HFFc6 (cell line): Measurements from ENCODE around the gene THBS2. TPM values are rescaled to one million over a fixed set of nuclear protein-coding genes. Genes with fewer than 3 reads are reported as not detected.
A peak's percentile ranks its signal among the peaks of the same experiment; 100 is the strongest.

ENCODE experiments used
- DNase-seq: peaks from one replicate; pipeline ENCODE4 v3.0.0-alpha.2; 2018
- H3K27ac Mint-ChIP-seq: 2 replicates; pipeline ENCODE4 v1.8.0; 2020; ENCODE audit warnings: mild to moderate bottlenecking, mixed read lengths
- H3K27me3 Mint-ChIP-seq: 2 replicates; pipeline ENCODE4 v1.8.0; 2021; ENCODE audit warnings: mild to moderate bottlenecking, moderate library complexity, mixed read lengths; ENCODE audit not compliant: insufficient read depth
- H3K36me3 Mint-ChIP-seq: 2 replicates; pipeline ENCODE4 v1.8.0; 2021; ENCODE audit warnings: low read depth, mixed read lengths
- H3K4me1 Mint-ChIP-seq: 2 replicates; pipeline ENCODE4 v1.8.0; 2020; ENCODE audit warnings: low read depth, mixed read lengths
- H3K4me3 Mint-ChIP-seq: 2 replicates; pipeline ENCODE4 v1.8.0; 2020; ENCODE audit warnings: mild to moderate bottlenecking, moderate library complexity, mixed read lengths
- H3K9me3 Mint-ChIP-seq: 2 replicates; pipeline ENCODE4 v1.8.0; 2020; ENCODE audit warnings: mild to moderate bottlenecking, mixed read lengths
- total RNA-seq, 6 experiments: library from RNA; stranded (reverse); fragmentation: NEBNext Ultra II Directional; extraction: Animal tissue kit (Norgen Biotek cat#: 25700); gene quantifications; 2 replicates in 1 of 6; 3 replicates in 5 of 6; pipeline ENCODE4 v1.2.3, GENCODE V29; 2021
- TF ChIP-seq, protein P1 (sequence below): fragments of 200-600 bp; sonication (generic); IDR thresholded peaks from 2 replicates; pipeline ENCODE4 v1.5.0; 2021; ENCODE audit warnings: antibody characterized with exemption, mild to moderate bottlenecking

The THBS2 gene
- total RNA-seq, 6 experiments from 2014 or later = 156 to 254 (median 218) TPM

- Mint-ChIP-seq H3K27ac (peak overlapping the region; percentile 100), H3K27me3 (no peaks in the 10 kb centered on the region; the same call in 1 of the 2 replicates), H3K4me1 (peaks cover 80% of the 10 kb centered on the region), H3K9me3 (peaks cover 6% of the 10 kb centered on the region), H3K36me3 (peaks cover 50% of the 10 kb centered on the region), H3K4me3 (no peak overlapping the region)
- DNase-seq = no peak
- TF ChIP-seq, protein P1, sequence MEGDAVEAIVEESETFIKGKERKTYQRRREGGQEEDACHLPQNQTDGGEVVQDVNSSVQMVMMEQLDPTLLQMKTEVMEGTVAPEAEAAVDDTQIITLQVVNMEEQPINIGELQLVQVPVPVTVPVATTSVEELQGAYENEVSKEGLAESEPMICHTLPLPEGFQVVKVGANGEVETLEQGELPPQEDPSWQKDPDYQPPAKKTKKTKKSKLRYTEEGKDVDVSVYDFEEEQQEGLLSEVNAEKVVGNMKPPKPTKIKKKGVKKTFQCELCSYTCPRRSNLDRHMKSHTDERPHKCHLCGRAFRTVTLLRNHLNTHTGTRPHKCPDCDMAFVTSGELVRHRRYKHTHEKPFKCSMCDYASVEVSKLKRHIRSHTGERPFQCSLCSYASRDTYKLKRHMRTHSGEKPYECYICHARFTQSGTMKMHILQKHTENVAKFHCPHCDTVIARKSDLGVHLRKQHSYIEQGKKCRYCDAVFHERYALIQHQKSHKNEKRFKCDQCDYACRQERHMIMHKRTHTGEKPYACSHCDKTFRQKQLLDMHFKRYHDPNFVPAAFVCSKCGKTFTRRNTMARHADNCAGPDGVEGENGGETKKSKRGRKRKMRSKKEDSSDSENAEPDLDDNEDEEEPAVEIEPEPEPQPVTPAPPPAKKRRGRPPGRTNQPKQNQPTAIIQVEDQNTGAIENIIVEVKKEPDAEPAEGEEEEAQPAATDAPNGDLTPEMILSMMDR = no peak
Measured at GRCh38 chr6:169171016-169171415, 82.6 kb downstream of the THBS2 start.

DNA sequence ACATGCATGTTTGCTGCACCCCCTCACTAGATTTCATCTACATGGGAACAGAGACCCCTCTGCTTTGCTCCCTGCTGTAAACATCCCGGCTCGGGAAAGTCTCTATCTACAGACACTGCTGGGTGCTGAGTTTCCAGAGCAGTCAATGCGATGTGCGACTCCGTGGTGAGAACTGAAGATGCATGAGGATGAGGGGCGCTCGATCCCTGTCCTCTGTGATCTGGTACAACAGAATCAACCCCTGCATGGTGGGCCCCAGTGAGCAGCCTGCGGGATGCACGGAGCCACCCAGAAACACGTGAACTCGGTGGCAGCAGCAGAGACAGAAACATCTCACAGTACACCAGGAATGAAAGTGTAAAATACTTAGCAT, 83.1 kb downstream of the THBS2 start:
- peak overlapping the region; percentile 100 for H3K27ac Mint-ChIP-seq
- H3K9me3 Mint-ChIP-seq = peaks cover 6% of the 10 kb centered on the region
- H3K36me3 Mint-ChIP-seq = peaks cover 49% of the 10 kb centered on the region
- no peak overlapping the region for H3K4me3 Mint-ChIP-seq
- peaks cover 84% of the 10 kb centered on the region for H3K4me1 Mint-ChIP-seq
- no peaks in the 10 kb centered on the region; the same call in 1 of the 2 replicates for H3K27me3 Mint-ChIP-seq
- DNase-seq = no peak
- TF ChIP-seq, protein P1 = no peak

GRCh38 chr6:169169941-169170582, 83.6 kb downstream of the THBS2 start:
- Mint-ChIP-seq H3K27ac (peak overlapping the region; percentile 100), H3K27me3 (no peaks in the 10 kb centered on the region; the same call in 1 of the 2 replicates), H3K4me3 (no peak overlapping the region), H3K9me3 (peaks cover under 1% of the 10 kb centered on the region), H3K36me3 (peaks cover 44% of the 10 kb centered on the region), H3K4me1 (peaks cover 84% of the 10 kb centered on the region)
- TF ChIP-seq, protein P1 = no peak
- no peak for DNase-seq

DNA sequence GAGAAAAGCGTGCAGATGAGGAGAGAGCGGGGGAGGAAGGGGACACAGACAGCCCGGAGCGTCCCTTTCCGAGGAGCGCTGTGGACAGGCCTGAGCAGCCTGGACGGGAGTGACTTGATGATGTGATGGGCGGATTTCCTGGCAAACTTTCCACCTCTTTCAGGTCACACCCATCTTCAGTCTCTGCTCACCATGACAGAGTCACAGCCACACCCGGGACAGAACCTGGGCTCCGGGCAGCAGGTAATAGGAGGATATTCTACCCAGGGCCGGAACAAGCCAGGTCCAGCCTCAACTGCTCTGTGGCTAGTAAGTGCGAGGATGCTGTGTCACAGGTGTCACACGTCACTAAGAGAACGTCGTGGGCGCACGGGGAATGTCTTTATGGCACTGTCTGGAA, 84.3 kb downstream of the THBS2 start:
- Mint-ChIP-seq H3K4me3 (no peak overlapping the region), H3K4me1 (peaks cover 86% of the 10 kb centered on the region), H3K27ac (peak overlapping the region; percentile 96; the same call in 1 of the 2 replicates), H3K36me3 (peaks cover 44% of the 10 kb centered on the region), H3K27me3 (no peaks in the 10 kb centered on the region; the same call in 1 of the 2 replicates), H3K9me3 (no peaks in the 10 kb centered on the region; the same call in 1 of the 2 replicates)
- TF ChIP-seq, protein P1 = no peak
- DNase-seq = no peak

- H3K9me3 Mint-ChIP-seq = no peaks in the 10 kb centered on the region; the same call in 1 of the 2 replicates
- H3K27ac Mint-ChIP-seq = peak overlapping the region; percentile 96; the same call in 1 of the 2 replicates
- no peak for DNase-seq
- H3K36me3 Mint-ChIP-seq = peaks cover 42% of the 10 kb centered on the region
- H3K4me3 Mint-ChIP-seq = no peak overlapping the region
- no peaks in the 10 kb centered on the region; the same call in 1 of the 2 replicates for H3K27me3 Mint-ChIP-seq
- TF ChIP-seq, protein P1 = no peak
- peaks cover 81% of the 10 kb centered on the region for H3K4me1 Mint-ChIP-seq
Measured at GRCh38 chr6:169168706-169169105, 84.9 kb downstream of the THBS2 start.
